Endothelial cell of hepatic sinusoid (primary cell): Measurements from ENCODE around the gene ZNF365.
"Not testable (repeated sequence)": the region's sequence is repeated elsewhere in the genome, so short reads cannot be mapped to it uniquely, and the experiment has no call there.

Experiments
- in situ Hi-C: cut with HindIII; loops from 2 replicates; pipeline ENCODE4 v1.10.0; 2017; ENCODE audit warnings: low sequenced_read_pairs

ZNF365 gene

GRCh38 chr10:62376071-62377025, 2.2 kb downstream of the ZNF365 start:
- in situ Hi-C loops: no loop called here

GRCh38 chr10:62377026-62377415, 2.9 kb downstream of the ZNF365 start:
- in situ Hi-C loops: no loop called here

- in situ Hi-C loops: no loop called here
Measured at GRCh38 chr10:62377966-62378365, 3.8 kb downstream of the ZNF365 start.

GRCh38 chr10:62378877-62379276, 4.7 kb downstream of the ZNF365 start:
- in situ Hi-C loops: not testable (repeated sequence)

GRCh38 chr10:62379394-62379793, 5.2 kb downstream of the ZNF365 start:
- in situ Hi-C loops: no loop called here

- in situ Hi-C loops: no loop called here
Measured at GRCh38 chr10:62380016-62380415, 5.8 kb downstream of the ZNF365 start.

- in situ Hi-C loops: no loop called here
Measured at GRCh38 chr10:62381385-62382102, 7.4 kb downstream of the ZNF365 start.

- in situ Hi-C loops: no loop called here
Measured at GRCh38 chr10:62382831-62383230, 8.7 kb downstream of the ZNF365 start.

- in situ Hi-C loops: no loop called here
Measured at GRCh38 chr10:62384057-62384446, 9.9 kb downstream of the ZNF365 start.

GRCh38 chr10:62384447-62385081, 10.4 kb downstream of the ZNF365 start:
- in situ Hi-C loops: no loop called here

GRCh38 chr10:62386356-62387320, 12.5 kb downstream of the ZNF365 start:
- in situ Hi-C loops: no loop called here

- in situ Hi-C loops: no loop called here
Measured at GRCh38 chr10:62388328-62388727, 14.2 kb downstream of the ZNF365 start.

GRCh38 chr10:62390497-62391176, 16.5 kb downstream of the ZNF365 start:
- in situ Hi-C loops: no loop called here

GRCh38 chr10:62393237-62393636, 19.1 kb downstream of the ZNF365 start:
- in situ Hi-C loops: no loop called here

- in situ Hi-C loops: no loop called here
Measured at GRCh38 chr10:62394556-62395018, 20.4 kb downstream of the ZNF365 start.

- in situ Hi-C loops: no loop called here
Measured at GRCh38 chr10:62395892-62396291, 21.7 kb downstream of the ZNF365 start.

GRCh38 chr10:62396864-62397263, 22.7 kb downstream of the ZNF365 start:
- in situ Hi-C loops: no loop called here

- in situ Hi-C loops: no loop called here
Measured at GRCh38 chr10:62399211-62399610, 25.0 kb downstream of the ZNF365 start.

GRCh38 chr10:62402508-62402907, 28.3 kb downstream of the ZNF365 start:
- in situ Hi-C loops: no loop called here

GRCh38 chr10:62410528-62410927, 36.4 kb downstream of the ZNF365 start:
- in situ Hi-C loops: not testable (repeated sequence)
